COLO829 (cell line): ENCODE results near the gene MIA2.
"Not testable (repeated sequence)": the region's sequence is repeated elsewhere in the genome, so short reads cannot be mapped to it uniquely, and the experiment has no call there.

ENCODE experiments used
- DNase-seq: peaks from one replicate; pipeline ENCODE4 v3.0.0; 2012; ENCODE audit warnings: low spot score

MIA2 gene

DNA sequence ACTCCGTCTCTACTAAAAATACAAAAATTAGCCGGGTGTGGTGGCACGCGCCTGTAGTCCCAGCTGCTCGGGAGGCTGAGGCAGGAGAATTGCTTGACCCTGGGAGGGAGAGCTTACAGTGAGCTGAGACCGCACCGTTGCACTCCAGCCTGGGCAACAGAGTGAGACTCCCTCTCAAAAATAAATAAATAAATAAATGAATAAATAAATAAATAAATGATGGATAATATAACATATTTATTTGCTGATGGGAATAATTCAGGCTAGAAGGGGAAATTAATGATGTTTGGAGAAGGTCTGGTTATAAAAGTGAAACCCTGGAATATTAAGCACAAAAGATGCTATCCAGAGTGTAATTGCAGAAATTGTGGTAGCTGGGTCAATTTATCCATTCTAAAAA, 107.4 kb downstream of the MIA2 start:
- not testable (repeated sequence) for DNase-seq

DNA sequence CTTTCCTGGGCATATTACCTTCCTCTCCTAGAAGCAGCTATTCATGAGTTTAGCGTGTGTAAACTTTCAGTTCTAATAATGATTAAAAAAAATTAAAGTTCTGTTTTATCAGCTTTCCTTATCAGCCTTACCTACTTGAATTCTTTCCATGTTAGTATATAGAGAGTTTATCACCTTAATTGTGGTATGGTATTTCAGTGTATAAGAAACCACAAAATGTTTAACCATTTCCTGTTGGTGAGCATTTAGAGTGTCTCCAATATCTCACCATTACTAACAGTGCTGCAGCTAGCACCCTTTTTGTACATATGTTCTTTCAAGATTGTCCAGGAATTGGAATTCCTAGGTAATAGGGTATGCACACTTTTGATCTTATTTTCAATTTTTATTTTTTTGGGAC, 109.1 kb downstream of the MIA2 start:
- DNase-seq: no peak

DNA sequence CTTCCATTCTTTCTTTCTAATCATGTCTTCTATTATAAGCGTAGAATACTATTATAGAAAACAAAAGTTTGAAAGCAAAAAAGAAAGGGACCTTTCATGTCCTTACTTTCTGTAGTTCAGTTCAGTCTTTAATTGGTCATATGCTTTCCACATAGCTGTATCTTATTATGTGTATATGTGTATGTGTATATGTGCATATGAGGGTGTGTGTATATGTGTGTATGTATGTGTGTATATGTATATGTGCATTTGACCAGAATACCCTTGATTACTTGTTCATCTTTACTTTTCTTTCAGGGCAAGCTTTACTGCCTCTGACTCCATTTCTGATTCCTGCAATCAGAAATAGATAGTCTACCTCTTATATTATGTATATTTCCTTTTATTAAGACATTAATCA, 109.9 kb downstream of the MIA2 start:
- DNase-seq: no peak

DNA sequence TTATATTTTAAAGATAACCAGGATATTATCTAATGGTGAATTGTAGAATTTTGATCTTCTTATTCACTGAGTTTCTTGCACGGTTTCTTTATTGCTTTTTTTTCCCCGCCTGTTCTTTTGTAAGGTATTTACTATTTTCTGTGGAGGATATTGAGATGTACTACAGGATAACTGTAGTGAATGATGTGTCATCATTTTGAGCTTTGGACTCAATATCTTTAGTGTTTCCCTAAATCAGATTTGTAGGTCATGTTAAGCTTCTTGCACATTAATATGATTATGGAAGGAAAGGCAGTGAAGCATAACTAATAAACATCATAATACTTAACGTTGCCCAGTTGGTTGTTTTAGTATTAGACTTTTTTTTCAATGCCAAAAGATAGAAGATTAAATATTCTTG, 117.2 kb downstream of the MIA2 start:
- DNase-seq: no peak

DNA sequence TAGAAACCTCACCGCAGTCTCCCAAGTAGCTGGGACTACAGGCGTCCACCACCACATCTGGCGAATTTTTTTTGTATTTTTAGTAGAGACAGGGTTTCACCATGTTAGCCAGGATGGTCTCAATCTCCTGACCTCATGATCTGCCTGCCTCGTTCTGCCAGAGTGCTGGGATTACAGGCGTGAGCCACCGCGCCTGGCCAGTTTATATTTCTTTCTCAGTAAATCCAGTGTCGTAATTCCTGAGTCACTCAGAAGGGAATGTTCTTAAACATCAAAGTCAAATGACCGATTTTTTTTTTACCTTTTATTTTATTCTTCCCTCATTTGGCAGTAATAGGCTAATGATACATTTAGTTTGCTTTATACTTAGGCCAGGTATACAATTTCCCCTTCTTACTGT, 118.0 kb downstream of the MIA2 start:
- DNase-seq: no peak

DNA sequence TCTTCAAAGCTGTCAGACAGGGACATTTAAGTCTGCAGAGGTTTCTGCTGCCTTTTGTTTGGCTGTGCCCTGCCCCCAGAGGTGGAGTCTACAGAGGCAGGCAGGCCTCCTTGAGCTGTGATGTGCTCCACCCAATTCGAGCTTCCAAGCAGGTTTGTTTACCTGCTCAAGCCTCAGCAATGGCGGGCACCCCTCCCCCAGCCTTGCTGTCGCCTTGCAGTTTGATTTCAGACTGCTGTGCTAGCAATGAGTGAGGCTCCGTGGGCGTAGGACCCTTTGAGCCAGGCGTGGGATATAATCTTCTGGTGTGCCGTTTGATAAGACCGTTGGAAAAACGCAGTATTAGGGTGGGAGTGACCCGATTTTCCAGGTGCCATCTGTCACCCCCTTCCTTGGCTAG, 125.4 kb downstream of the MIA2 start:
- DNase-seq: not testable (repeated sequence)

DNA sequence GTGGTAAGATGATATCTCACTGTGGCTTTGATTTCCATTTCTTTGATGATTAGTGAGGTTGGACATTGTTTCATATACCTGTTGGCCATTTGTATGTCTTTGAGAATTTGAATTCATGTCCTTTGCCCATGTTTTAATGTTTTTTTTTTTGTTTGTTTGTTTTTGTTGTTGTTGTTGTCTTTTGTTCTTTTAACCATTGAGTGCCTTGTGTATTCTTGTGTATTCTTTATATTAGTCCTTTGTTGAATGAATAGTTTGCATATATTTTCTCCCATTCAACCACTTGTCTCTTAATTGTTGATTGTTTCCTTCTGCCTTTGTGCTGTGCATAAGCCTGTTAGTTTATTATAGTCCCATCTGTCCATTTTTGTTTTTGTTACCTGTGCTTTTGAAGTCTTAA, 126.6 kb downstream of the MIA2 start:
- DNase-seq: no peak

DNA sequence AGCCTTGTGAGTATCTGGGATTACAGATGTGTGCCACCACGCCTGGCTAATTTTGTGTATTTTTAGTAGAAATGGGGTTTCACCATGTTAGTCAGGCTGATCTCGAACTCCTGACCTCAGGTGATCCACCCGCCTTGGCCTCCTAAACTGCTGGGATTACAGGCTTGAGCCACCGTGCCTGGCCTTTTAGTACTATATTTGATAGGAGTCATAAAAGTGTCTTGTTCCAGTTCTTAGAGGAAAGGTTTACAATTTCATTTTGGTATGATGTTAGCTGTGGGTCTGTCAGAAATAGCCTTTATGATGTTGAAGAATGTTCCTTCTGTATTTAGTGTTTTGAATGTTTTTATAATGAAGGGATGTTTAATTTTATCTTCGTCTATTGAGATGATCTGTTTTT, 127.8 kb downstream of the MIA2 start:
- DNase-seq: not testable (repeated sequence)

DNA sequence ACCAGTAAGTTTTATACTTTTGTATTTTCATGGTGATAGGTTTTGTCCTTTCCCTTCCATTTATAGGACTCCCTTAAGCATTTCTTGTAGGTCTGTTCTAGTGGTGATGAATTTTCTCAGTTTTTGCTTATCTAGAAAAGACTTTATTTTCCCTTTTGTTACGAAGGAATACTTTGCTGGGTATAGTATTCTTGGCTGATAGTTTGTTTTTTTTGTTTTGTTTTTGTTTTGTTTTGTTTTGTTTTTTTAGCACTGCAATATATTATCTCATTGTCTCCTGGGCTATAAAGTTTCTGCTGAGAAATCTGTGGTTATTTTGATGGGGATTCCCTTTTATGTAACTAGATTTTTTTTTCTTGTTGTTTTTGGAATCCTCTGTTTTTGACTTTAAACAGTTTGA, 130.8 kb downstream of the MIA2 start:
- DNase-seq: no peak

DNA sequence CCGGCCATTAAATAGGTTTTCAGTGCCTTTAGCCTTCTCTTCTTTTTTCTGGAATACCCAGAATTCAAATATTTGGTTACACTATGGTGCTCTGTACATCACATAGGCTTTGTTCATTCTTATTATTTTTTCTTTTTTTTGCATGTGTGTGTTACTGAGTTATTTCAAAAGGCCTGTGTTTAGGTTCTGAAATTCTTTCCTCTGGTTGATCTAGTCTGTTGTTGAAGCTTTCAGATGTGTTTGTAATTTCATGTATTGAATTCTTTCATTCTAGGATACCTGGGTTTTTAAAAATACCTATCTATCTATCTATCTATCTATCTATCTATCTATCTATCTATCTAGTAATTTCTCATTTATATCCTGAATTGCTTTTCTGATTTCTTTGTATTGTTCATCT, 131.6 kb downstream of the MIA2 start:
- DNase-seq: no peak

DNA sequence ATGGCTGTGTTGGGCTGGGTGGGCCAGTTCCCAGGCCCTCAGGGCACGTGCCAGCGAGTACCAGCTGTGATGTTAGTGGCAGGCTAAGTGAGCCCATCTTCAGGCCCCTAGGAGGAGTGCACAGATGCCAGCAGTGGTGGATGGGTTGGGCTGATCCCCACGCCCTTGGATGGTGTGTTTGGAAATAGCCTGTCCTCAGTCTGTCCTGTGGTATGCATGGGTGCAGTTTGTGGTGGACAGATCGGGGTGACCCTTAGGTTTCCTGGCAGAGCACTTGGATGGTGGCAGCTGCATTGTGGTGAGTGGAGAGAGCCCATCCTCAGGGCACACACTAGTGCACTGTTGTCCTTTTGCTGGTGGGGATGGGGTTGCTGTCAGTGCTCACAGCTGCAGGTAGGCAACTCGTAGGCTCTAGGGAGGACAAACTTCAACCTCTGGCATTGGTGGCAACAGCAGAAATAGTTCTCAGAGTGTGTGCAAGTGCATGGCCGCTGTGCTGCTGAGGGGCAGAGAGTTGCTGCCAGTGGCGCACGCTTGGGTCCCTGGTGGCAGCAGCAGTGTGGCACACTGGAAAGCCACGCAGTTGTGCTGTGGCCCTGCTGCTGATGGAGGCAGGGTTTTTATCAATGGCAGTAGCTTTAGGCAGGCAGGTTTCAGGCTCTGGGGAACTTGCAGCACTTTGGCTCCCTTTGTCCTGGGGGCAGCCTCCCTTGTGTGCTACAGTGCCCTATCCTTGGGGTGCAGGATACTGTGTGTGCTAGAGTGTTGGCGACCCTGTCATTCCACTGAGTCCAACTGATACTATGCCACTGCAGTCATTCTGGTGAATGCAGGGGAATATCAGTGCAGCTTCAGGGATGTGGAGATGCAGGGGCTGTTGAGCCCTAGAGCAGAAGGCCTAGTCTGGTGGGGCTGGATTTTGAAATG, 133.0 kb downstream of the MIA2 start:
- no peak for DNase-seq

DNA sequence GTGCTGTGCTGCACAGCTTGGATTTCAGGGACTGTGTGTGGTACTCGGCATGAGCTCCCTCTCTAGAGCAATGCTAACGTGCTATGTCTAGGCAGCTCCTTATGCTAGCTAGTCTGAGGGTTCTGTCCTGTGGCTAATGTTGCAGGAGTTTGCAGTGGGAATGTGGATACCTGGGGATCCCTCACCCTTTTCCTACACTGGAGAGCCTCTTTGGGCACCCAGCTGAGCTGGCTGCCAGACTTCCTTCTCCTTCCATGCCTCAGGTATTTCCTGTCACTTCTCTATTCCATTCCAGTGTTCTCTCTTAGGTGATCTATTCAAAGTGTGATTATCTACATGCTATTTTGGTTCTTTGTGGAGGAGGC, 133.7 kb downstream of the MIA2 start:
- no peak for DNase-seq

DNA sequence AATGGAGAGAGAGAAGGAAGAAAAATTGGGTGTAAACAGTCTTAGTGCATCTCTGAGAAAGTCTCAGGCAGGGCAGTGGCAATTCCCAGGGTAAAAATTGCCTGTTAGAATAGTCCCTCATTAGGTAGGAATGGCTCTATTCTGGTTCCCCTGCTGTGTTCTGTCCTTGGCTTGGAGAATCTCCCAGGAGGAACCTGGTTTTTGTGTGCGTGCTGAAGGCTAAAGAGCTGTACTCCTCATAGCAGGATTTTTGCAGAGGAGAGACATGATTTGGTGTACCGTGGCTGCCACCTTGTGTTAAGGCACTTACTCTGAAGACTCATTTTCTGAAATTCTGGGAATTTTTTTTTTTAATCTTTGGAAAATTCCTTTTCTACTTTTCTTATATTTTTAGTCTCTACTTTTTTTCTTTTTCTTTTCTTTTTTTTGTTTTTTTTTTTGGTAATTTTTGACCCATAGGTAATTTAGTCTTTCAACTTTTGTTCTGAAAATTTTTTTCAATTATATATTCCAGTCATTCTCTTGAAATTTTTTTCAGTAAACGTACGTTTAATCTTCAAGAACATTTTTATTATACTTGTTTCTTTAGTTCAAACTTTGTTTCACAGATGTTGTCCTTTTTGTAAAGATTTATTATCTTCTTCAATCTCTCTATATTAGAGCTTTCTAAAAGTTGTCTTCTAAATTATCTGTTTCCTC, 134.7 kb downstream of the MIA2 start:
- DNase-seq: peak; percentile 57

DNA sequence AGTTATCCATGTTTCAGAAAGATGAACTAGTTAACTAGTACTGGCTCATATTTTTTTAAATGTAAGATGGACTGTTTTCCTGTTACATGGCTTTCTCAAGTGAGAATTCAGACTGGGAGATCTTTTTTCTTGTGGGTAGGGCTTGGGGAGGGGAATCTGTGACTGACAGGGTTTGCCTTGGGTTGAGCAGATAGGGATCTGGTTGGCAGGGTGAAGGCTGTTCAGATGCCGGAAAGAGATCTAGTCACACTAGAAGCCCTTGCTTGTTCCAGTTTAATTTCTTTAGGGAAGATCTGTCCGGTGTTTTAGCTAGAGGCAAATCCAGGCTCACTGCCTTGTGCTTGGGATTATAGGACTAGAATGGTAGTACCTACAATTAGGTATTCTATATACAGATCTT, 135.3 kb downstream of the MIA2 start:
- no peak for DNase-seq

DNA sequence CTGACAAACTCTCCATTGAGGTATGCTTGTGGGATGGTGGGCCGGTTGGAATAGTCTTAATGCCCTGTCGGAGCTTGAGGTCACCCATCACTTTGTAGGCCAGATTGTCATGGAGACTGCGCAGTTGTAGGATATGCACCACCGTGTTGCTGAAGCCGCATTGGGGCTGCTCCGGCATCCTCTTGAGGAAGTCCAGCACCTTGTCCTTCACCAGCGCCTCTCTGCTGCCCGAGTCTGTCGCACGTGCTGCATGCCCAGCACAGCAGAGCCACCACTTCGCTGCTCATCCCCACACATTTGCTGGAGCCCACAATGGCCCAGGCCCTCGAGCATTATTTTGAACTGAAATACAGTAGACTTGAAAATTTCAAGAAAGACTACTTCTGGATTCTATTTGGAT, 136.7 kb downstream of the MIA2 start:
- no peak for DNase-seq

DNA sequence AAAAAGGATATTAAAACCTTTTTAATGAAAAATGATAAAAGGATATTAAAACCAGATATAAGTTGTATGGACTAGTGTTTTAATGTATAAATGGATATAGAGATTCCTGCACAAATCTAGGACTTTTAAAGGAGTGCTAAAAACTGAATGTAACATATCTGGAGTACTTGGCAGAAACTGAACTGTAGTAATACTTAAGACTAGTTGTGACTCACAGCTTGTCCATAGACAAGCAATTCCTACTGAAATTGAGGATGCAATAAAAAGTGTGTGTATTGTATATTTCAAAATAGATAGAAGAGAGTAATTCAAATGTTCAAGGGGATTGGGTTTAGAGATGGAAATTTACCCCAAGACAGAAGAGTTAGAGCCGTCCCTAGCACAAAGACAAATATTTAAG, 138.9 kb downstream of the MIA2 start:
- DNase-seq: no peak

DNA sequence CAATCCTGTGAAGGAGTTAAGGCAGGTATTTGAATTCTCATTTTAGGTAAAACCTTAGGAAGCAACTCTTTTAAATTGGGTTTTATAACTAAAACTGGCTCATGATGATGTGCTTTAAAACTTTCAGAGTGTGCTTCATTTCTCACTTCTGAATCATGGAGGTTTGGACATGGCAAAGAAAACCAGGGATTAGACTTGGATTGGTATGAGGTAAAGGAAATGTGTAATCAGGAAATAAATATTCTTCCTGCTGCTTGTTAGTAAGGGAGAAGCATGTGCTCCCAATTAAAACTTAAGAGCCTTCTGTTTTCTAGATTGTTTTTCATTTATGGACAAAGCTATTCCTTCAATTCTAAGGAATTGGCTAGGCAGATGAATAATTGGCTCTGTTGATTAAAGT, 141.1 kb downstream of the MIA2 start:
- DNase-seq: no peak

DNA sequence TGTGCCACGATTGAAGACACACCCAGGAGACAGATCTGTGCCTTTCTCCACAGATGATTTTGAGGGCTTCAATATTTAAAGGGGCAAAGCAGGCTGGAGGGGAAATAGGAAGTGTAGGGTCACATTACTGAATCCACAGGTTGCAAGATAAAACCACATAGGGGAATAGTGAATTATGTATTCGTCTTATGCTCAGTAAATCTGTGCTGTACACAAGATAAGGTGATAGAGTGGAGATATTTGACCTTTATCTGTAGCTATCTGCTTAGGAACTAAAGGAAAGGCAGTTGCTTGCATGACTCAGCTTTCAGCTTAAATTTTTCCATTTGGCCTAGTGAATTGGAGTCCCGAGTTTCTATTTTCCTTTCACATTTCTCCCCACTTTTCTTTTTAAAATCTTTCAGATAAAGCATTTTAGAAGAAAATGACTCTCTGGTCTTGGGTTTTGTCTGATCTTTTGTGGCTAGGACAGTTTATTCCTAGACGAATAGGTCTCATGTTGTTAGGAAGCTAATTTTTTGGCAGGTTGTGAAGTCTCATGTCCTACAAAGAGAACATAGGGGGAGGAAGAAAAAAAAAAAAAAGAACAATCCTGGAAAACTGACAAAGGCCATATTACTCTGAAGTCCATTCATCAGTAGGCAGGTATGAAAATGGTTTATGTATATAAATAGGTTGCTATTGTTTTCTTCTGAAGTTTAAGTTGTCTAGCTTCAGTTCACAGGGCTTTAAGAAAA, 143.1 kb downstream of the MIA2 start:
- DNase-seq: no peak

DNA sequence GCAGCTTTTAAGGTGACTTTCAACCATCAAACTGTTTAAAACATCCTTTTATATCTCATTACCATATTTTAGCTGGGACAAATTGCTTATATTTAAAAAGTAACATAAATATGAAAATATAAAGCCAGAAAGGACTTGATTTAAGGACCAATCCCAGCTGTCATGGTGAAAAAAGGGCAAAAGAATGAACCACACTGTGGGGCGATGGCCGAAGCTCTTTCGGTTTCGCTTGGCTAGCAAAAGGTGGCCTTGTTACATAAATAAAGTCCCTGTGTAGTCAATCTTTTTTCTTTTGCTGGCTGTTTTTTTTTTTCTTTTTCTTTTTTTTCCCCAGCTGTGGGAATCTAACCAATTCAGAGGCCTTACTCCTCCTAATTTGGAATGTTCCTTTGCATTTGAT, 147.7 kb downstream of the MIA2 start:
- DNase-seq: peak; percentile 29

DNA sequence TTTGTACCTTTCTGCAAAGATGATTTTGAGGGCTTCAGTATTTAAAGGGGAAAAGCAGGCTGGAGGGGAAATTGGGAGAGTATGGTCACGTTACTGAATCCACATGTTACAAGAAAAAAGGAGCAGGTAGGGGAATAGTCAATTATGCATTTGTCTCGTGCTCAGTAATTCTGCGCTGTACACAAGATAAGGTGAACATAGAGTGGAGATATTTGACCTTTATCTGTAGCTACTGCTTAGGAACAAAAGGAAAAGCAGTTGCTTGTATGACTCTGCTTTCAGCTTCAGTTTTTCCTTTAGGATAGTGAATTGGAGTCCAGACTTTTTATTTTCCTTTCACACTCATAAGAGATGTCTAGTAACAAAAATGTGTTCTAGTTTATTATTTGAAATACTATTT, 148.7 kb downstream of the MIA2 start:
- no peak for DNase-seq

DNA sequence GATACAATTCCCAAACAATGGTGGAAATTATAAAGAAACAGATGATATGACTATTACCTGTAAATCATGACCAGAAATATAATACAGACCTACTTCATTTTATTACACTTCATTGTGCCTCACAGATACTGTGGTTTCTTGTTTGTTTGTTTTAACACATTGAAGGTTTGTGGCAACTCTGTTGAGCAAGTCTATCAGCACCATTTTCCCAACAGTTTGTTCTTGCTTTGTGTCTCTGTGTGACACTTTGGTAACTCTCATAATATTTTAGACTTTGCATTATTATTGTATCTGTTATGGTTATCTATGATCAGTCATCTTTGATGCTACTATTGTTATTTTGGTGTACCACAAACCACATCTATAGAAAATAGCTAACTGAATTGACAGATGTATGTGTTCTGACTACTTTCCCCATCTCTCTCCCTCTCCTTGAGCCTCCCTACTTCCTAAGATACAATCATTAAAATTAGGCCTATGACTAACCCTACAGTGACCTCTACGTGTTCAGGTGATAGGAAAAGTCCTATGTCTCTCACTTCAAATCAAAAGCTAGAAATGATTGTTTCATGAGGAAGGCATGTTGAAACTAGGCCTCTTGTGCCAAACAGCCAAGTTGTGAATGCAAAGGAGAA, 149.4 kb downstream of the MIA2 start:
- no peak for DNase-seq

DNA sequence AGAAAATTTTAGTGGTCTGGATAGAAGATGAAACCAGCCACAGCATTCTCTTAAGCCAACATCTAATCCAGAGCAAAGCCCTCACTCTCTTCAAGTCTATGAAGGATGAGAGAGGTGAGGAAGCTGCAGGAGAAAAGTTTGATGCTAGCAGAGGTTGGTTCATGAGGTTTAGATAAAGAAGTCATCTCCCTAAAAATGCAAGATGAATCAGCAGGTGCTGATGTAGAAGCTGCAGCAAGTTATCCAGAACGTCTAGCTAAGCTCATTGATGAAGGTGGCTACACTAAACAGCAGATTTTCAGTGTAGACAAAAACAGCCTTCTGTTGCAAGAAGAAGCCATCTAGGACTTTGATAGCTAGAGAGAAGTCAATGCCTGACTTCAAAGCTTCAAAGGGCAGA, 150.0 kb downstream of the MIA2 start:
- DNase-seq: no peak

DNA sequence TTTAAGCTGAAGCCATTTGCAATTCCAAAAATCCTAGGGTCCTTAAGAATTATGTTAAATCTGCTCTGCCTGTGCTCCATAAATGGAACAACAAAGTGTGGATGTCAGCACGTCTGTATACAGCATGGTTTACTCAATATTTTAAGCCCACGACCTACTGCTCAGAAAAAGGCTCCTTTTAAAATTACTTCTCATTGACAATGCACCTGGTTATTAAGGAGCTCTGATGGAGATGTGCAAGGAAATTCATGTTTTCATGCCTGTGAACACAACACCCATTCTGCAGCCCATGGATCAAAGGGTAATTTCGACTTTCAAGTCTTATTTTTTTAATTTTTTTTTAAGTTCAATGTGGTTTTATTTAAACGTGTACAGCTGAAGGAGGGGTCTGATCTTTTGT, 150.5 kb downstream of the MIA2 start:
- DNase-seq: no peak
